Measurements from ENCODE around the gene PROK1. TPM values are rescaled to one million over a fixed set of nuclear protein-coding genes. Genes with fewer than 3 reads are reported as not detected.

The PROK1 gene
- total RNA-seq, 1 donor from 2014 or later = not detected

DNA sequence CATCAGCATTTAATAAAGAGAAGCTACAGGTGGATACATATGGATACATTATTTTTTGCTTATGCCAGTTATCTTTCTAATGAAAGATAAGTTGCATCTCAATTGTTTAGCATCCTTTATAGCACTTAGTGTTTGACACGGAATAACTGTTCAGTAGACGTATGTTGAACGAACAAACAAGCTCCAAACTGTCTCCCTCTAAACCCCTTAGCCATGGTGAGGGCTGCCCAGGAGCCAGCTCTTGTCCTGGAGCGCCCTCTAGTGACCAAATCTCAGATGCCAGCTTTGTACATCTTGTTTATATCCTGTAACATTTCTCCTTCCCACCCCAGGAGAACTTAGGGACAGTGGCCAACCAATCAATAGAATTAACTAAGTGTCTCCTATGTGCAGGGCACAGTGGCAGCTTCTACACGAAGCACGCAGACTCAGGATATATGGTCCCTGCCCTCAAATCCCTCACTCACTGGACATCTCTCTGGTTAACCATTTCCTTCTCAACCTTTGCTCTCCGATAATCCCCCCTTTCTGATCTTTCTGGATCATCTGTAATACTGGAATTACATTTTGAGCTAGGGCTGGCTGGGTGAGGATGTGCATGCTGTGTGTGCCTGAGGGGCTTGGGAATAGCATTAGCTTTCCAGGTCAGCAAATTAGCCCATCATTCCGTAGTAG, 45.1 kb downstream of the PROK1 start:
- intact Hi-C loops (cut with DNase I) = loop anchor here (2.0 to 5.0 kb wide), 2 partner anchors 83 to 289 kb away; no protein-coding TSS in a partner anchor
- DNase-seq (ENCODE audit: missing footprints) (no peak), ATAC-seq (peak; percentile 75)

GRCh38 chr1:110498270-110498669, 47.3 kb downstream of the PROK1 start:
- DNase-seq (ENCODE audit: missing footprints) (no peak), ATAC-seq (no peak)
- intact Hi-C loops (cut with DNase I) = loop anchor here (5.0 kb wide), 1 partner anchor 291 kb away; no protein-coding TSS in a partner anchor

GRCh38 chr1:110501488-110502132, 50.7 kb downstream of the PROK1 start:
- ATAC-seq = no peak
- intact Hi-C loops (cut with DNase I) = no loop called here
- no peak for DNase-seq (ENCODE audit: missing footprints)

- intact Hi-C loops (cut with DNase I) = no loop called here
- DNase-seq (ENCODE audit: missing footprints) = no peak
- no peak for ATAC-seq
These were observed 51.6 kb downstream of the PROK1 start for GRCh38 chr1:110502402-110503151.

DNA sequence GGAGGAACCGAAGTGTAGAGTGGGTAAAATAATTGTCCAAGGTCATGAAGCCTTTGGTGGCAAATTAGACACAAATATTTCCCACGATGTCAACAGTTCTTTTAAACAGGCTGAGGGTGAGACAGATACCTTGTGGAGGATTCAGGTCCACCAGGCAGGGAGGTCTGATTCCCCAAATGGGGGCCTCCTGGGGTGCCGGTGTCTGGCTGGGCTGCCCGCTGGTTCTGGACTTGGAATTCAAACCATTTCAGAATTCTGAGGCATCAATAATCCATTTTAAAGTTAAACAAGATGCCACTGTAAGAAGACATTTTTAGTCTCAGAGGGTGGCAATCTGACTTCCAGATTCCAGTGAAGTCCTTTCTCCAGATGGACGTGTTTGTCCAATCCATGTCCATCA, 52.5 kb downstream of the PROK1 start:
- ATAC-seq (no peak), DNase-seq (ENCODE audit: missing footprints) (no peak)
- intact Hi-C loops (cut with DNase I) = no loop called here

DNA sequence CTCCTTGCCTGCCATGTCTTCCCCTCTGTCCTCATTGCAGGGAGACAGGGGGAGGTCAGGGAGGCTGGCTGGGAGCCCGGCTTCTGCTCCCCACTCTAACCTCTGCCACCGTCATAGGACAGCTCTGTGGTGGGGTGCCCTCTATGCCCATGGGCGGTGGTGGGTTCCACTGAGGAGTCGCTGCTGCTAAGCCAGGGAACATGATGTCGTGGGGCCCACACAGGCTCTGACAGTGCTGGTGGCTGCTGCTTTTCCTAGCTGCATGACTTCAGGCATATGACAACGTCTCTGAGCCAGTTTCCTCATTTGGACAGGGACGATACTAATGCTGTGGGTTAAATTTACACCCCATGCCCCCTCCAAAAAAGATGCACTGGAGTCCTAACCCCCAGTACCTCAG, 53.3 kb downstream of the PROK1 start:
- intact Hi-C loops (cut with DNase I) = no loop called here
- no peak for DNase-seq (ENCODE audit: missing footprints)
- ATAC-seq = no peak

- ATAC-seq (no peak), DNase-seq (ENCODE audit: missing footprints) (no peak)
- intact Hi-C loops (cut with DNase I) = no loop called here
These were observed 54.6 kb downstream of the PROK1 start for GRCh38 chr1:110505596-110505995.

GRCh38 chr1:110506541-110506940, 55.6 kb downstream of the PROK1 start:
- no peak for ATAC-seq
- no peak for DNase-seq (ENCODE audit: missing footprints)
- intact Hi-C loops (cut with DNase I) = no loop called here

Other genes with a start within 250 kb of the PROK1 start
- 5.1 TPM for gene KCNC4, start 240.8 kb upstream of the PROK1 start, total RNA-seq
- gene RBM15, start 111.8 kb upstream of the PROK1 start, total RNA-seq = 14.7 TPM
- 2.6 TPM for gene SLC16A4, start 60.1 kb upstream of the PROK1 start, total RNA-seq
- gene LAMTOR5, start 43.5 kb upstream of the PROK1 start, total RNA-seq = 261 TPM
- not detected for gene KCNA10, start 68.0 kb downstream of the PROK1 start, total RNA-seq
- gene KCNA2, start 155.2 kb downstream of the PROK1 start, total RNA-seq = 1.5 TPM
- 0.38 TPM for gene KCNA3, start 223.8 kb downstream of the PROK1 start, total RNA-seq

All from Right ventricle myocardium inferior (tissue), 1 donor.